ENCODE measurements around the gene GDF2. TPM values are rescaled to one million over a fixed set of nuclear protein-coding genes. Genes with fewer than 3 reads are reported as not detected.

GDF2 gene
- total RNA-seq, 3 donors from 2014 or later (not counting 1 experiment from before 2014, with no cell fraction given), result not detected

DNA sequence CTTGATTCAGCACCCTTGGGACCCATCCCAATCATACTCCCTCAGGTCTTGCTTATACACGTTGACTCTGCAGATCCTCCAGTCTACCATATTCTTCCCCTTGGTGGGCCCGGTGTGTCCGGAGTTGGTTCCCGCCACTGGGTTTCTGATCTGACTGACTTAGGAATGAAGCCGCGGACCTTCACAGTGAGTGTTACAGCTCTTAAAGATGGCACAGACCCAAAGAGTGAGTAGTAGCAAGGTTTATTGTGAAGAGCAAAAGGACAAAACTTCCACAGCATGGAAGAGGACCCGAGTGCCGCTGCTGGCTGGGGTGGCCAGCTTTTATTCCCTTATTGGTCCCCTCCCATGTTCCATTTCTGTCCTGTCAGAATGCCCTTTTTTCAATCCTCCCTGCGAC lies 28.2 kb upstream of the GDF2 start:
- no peak overlapping the region for H3K4me3 Mint-ChIP-seq
- no peaks in the 10 kb centered on the region for H3K4me1 Mint-ChIP-seq
- ATAC-seq, result no peak
- H3K27ac ChIP-seq (ENCODE audit: low read length), result no peak overlapping the region
- no peak overlapping the region for H3K27ac Mint-ChIP-seq
- peaks cover 11 to 31% of the 10 kb centered on the region in 2 donors for H3K27me3 Mint-ChIP-seq (ENCODE audit: low read depth in 2 of 2)
- H3K4me1 ChIP-seq (ENCODE audit: control insufficient read depth, insufficient read depth, low read length), result no peaks in the 10 kb centered on the region
- intact Hi-C loops (cut with micrococcal nuclease), result no loop called here
- no peak overlapping the region for H3K4me3 ChIP-seq (ENCODE audit: low read length)
- TF ChIP-seq, protein P1, sequence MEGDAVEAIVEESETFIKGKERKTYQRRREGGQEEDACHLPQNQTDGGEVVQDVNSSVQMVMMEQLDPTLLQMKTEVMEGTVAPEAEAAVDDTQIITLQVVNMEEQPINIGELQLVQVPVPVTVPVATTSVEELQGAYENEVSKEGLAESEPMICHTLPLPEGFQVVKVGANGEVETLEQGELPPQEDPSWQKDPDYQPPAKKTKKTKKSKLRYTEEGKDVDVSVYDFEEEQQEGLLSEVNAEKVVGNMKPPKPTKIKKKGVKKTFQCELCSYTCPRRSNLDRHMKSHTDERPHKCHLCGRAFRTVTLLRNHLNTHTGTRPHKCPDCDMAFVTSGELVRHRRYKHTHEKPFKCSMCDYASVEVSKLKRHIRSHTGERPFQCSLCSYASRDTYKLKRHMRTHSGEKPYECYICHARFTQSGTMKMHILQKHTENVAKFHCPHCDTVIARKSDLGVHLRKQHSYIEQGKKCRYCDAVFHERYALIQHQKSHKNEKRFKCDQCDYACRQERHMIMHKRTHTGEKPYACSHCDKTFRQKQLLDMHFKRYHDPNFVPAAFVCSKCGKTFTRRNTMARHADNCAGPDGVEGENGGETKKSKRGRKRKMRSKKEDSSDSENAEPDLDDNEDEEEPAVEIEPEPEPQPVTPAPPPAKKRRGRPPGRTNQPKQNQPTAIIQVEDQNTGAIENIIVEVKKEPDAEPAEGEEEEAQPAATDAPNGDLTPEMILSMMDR (IDR thresholded peaks at IDR 0.05), result no peak
- 94% methylated on average over 9 of the region's 9 CpGs for WGBS (ENCODE audit: insufficient coverage)
- no peaks in the 10 kb centered on the region for H3K36me3 ChIP-seq (ENCODE audit: control insufficient read depth, insufficient read depth, low read length)
- no peaks in the 10 kb centered on the region for H3K36me3 Mint-ChIP-seq
- no peak for DNase-seq
- peaks cover 2% of the 10 kb centered on the region for H3K27me3 ChIP-seq (ENCODE audit: control insufficient read depth, insufficient read depth, low read length)
- no peaks in the 10 kb centered on the region for H3K9me3 ChIP-seq (ENCODE audit: control insufficient read depth, insufficient read depth, low read length)
- H3K9me3 Mint-ChIP-seq, result no peaks in the 10 kb centered on the region

DNA sequence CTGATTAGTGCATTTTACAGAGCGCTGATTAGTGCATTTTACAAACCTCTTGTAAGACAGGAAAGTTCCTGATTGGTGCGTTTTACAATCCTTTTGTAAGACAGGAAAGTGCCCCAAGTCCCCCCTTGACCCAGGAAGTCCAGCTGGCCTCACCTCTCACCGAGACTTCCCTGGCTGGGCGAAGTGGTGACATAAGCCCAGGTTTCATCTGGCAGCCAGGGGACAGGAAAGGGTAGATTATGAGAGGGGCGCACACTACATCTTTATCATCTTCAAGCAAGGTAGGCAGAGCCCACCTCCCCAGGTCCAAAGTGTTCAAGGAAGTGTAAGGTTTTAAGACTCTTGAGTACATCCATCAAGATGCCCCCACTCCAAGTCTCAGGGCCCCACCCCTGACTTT lies 27.8 kb upstream of the GDF2 start:
- H3K27me3 Mint-ChIP-seq (ENCODE audit: low read depth in 2 of 2), result peaks cover 12 to 35% of the 10 kb centered on the region in 2 donors
- intact Hi-C loops (cut with micrococcal nuclease), result no loop called here
- H3K27ac Mint-ChIP-seq, result no peak overlapping the region
- no peak overlapping the region for H3K4me3 ChIP-seq (ENCODE audit: low read length)
- no peaks in the 10 kb centered on the region for H3K36me3 Mint-ChIP-seq
- no peaks in the 10 kb centered on the region for H3K4me1 Mint-ChIP-seq
- peaks cover 2% of the 10 kb centered on the region for H3K27me3 ChIP-seq (ENCODE audit: control insufficient read depth, insufficient read depth, low read length)
- H3K27ac ChIP-seq (ENCODE audit: low read length), result no peak overlapping the region
- H3K4me3 Mint-ChIP-seq, result no peak overlapping the region
- WGBS (ENCODE audit: insufficient coverage), result 90% methylated on average over 4 of the region's 5 CpGs
- H3K4me1 ChIP-seq (ENCODE audit: control insufficient read depth, insufficient read depth, low read length), result no peaks in the 10 kb centered on the region
- no peaks in the 10 kb centered on the region for H3K9me3 ChIP-seq (ENCODE audit: control insufficient read depth, insufficient read depth, low read length)
- H3K36me3 ChIP-seq (ENCODE audit: control insufficient read depth, insufficient read depth, low read length), result no peaks in the 10 kb centered on the region
- DNase-seq (no peak), ATAC-seq (no peak)
- TF ChIP-seq, protein P1 (IDR thresholded peaks at IDR 0.05), result no peak
- no peaks in the 10 kb centered on the region for H3K9me3 Mint-ChIP-seq

DNA sequence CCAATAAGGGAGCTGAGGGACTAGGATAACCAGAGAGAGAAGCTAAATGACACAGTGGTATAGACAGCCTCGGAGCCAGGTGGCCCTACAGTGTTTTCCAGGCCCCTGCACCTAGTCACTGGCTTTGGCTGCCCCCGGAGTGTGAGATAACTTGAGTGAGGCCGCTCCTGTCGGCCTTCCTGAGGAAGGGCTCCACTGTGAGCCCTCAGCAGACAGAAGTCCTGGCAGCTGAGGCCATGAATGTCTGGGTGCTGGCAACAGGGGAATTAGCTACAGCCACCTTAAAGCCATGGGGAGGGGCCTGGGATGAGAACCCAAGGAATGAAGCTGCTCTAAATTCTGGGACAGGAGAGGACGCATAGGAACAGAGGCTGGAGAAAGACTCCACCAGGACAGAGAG lies 26.8 kb upstream of the GDF2 start:
- DNase-seq, result no peak
- H3K4me1 ChIP-seq (ENCODE audit: control insufficient read depth, insufficient read depth, low read length), result no peaks in the 10 kb centered on the region

More for the DNA sequence above, 26.8 kb upstream of the GDF2 start:
- Mint-ChIP-seq H3K4me1 (no peaks in the 10 kb centered on the region), H3K9me3 (no peaks in the 10 kb centered on the region), H3K27ac (no peak overlapping the region), H3K4me3 (no peak overlapping the region), H3K36me3 (no peaks in the 10 kb centered on the region), H3K27me3 (ENCODE audit: low read depth in 2 of 2) (peaks cover 16 to 39% of the 10 kb centered on the region in 2 donors)
- peaks cover 4% of the 10 kb centered on the region for H3K27me3 ChIP-seq (ENCODE audit: control insufficient read depth, insufficient read depth, low read length)
- no peak for ATAC-seq
- no peaks in the 10 kb centered on the region for H3K36me3 ChIP-seq (ENCODE audit: control insufficient read depth, insufficient read depth, low read length)
- H3K4me3 ChIP-seq (ENCODE audit: low read length), result no peak overlapping the region
- no peak overlapping the region for H3K27ac ChIP-seq (ENCODE audit: low read length)
- intact Hi-C loops (cut with micrococcal nuclease), result no loop called here
- TF ChIP-seq, protein P1 (IDR thresholded peaks at IDR 0.05), result no peak
- H3K9me3 ChIP-seq (ENCODE audit: control insufficient read depth, insufficient read depth, low read length), result no peaks in the 10 kb centered on the region
- WGBS (ENCODE audit: insufficient coverage), result 85% methylated on average over 5 of the region's 5 CpGs
